ENCODE results near the gene LARP1B. TPM values are rescaled to one million over a fixed set of nuclear protein-coding genes. Genes with fewer than 3 reads are reported as not detected.
"Not testable (repeated sequence)": the region's sequence is repeated elsewhere in the genome, so short reads cannot be mapped to it uniquely, and the experiment has no call there.

LARP1B gene
- total RNA-seq, 1 donor from 2014 or later: 24.2 TPM

DNA sequence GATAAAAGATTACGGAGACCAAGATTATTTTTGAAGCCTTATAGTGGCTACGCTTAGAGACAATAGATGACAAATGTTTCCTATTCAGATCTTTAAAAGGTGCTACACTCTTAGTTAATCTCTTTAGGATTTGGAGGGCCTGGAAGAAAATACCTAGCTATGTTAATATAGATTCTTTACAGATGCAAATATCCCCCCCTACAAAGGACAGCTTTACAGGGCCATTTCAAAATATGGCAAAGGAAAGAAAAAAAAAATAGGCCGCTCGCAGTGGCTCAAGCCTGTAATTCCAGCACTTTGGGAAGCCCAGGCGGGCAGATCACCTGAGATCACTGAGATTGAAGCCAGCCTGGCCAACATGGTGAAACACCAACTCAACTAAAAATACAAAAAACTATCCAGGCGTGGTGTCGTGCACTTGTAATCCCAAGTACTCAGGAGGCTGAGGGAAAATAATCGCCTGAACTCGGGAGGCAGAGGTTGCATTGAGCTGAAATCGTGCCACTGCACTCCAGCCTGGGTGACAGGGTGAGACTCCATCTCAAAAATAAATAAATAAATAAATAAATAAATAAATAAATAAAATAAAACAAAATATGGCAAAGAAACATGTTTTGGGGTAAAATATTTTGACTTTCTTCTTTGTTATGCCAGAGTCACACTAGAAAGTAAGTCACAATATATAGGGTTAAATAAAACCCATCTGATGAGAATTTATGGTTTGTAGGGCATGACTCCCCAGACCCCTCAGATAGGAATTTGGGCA, 5.5 kb upstream of the LARP1B start:
- not testable (repeated sequence) for H3K4me3 ChIP-seq (ENCODE audit: low read depth, low read length); H3K27me3 ChIP-seq (ENCODE audit: control insufficient read depth, insufficient read depth, low read length); DNase-seq (ENCODE audit: low read depth); H3K36me3 ChIP-seq (ENCODE audit: control insufficient read depth, insufficient read depth, low read length)

DNA sequence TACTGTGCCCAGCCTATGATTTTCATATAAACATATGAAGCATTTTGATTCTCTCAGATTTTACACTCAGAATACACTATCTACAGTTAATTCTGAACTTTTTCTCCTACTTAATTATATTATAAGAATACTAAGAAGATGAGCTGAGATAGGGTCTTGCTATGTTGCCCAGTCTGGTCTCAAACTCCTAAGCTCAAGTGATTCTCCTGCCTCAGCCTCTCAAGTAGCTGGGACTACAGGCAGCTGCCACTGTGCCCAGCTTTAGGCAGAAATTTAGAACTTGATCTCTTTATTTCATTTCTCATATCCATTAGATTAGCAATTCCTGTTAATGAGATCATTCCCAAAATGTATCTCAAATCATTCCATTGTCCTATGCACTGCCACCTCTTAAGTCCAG, 4.7 kb upstream of the LARP1B start:
- H3K4me3 ChIP-seq (ENCODE audit: low read depth, low read length): no peak overlapping the region
- DNase-seq (ENCODE audit: low read depth): no peak
- no peaks in the 10 kb centered on the region for H3K36me3 ChIP-seq (ENCODE audit: control insufficient read depth, insufficient read depth, low read length)
- TF ChIP-seq, protein P1, sequence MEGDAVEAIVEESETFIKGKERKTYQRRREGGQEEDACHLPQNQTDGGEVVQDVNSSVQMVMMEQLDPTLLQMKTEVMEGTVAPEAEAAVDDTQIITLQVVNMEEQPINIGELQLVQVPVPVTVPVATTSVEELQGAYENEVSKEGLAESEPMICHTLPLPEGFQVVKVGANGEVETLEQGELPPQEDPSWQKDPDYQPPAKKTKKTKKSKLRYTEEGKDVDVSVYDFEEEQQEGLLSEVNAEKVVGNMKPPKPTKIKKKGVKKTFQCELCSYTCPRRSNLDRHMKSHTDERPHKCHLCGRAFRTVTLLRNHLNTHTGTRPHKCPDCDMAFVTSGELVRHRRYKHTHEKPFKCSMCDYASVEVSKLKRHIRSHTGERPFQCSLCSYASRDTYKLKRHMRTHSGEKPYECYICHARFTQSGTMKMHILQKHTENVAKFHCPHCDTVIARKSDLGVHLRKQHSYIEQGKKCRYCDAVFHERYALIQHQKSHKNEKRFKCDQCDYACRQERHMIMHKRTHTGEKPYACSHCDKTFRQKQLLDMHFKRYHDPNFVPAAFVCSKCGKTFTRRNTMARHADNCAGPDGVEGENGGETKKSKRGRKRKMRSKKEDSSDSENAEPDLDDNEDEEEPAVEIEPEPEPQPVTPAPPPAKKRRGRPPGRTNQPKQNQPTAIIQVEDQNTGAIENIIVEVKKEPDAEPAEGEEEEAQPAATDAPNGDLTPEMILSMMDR (IDR thresholded peaks at IDR 0.05; ENCODE audit: insufficient read depth, low read length, poor library complexity, severe bottlenecking): no peak
- H3K27me3 ChIP-seq (ENCODE audit: control insufficient read depth, insufficient read depth, low read length): no peaks in the 10 kb centered on the region

DNA sequence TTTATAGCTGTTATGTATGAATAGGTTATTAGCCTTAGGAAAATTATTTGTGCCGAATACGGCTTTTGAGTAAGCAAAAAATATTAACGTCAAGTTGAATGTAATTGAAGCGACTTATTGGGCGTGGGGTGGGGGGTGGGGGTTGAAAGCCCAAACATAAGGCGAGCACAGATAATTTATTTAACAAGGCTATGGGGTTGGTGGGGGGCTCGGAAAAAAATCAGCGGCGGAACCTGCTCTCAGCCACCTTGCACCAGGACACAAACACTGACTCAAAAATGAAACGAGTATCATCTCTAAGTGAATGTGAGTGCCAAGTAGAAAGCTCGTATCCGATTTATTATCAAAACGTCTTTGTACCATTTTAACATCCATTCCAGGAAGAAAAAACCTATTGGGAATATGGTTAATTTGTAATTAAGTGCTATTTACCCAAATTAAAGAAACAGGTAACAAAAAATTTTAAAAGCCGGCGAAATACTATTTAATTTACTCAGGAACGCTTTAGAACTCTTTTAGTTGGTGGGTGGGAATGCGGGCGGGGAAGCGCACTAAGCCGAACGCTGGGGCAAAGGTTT, 902 bp upstream of the LARP1B start:
- TF ChIP-seq, protein P1 (IDR thresholded peaks at IDR 0.05; ENCODE audit: insufficient read depth, low read length, poor library complexity, severe bottlenecking): no peak
- H3K4me3 ChIP-seq (ENCODE audit: low read depth, low read length): peak overlapping the region; percentile 84
- no peaks in the 10 kb centered on the region for H3K27me3 ChIP-seq (ENCODE audit: control insufficient read depth, insufficient read depth, low read length)
- DNase-seq (ENCODE audit: low read depth): no peak
- no peaks in the 10 kb centered on the region for H3K36me3 ChIP-seq (ENCODE audit: control insufficient read depth, insufficient read depth, low read length)

DNA sequence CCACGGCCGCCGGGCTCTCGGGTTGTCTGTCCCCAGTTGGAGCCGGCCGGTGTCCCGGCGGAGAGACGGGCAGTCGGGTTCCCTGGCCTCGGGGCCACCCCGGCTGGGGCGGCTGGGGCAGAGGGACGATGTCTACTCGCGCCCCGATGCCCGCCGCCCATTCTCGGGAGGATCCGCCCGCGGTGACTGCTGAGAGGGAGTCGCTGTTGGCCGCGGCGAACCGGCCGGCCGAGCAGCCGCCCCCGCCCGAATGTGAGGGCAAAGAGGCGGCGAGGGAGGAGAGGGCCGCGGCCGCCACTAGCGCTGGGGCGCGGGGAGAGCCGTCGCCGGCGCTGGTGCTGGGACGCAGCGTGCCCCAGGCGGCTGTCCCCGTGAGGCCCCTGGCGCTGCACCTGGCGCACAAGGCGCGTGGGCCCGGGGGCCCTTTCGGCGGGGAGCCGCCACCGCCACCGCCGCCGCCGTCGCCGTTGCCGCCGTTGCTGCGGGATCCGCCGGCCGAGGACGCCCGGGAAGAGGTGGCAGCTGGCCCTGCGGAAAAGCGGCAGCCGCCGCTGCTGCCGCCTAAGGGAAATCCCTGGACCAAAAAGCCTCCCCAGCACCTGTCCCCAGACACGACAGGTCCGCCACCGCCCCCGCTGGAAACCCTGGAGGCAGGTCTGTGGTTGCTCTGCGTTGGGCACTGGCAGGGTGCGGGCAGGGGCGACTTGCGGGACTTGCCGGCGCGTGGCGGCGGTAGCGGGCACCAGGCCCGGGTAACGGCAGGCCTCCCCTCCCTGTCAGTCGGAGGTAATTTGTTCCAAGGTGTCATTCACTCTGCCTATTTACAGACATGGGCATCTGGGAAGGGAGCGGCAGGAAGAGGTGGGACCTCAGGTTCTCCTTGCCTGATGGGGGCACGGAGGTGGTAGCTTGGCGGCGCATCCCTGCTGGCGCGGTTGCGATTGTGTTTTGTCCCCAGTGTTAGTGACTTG, 739 bp downstream of the LARP1B start:
- TF ChIP-seq, protein P1 (IDR thresholded peaks at IDR 0.05; ENCODE audit: insufficient read depth, low read length, poor library complexity, severe bottlenecking): peak; percentile 32
- no peak for DNase-seq (ENCODE audit: low read depth)

DNA sequence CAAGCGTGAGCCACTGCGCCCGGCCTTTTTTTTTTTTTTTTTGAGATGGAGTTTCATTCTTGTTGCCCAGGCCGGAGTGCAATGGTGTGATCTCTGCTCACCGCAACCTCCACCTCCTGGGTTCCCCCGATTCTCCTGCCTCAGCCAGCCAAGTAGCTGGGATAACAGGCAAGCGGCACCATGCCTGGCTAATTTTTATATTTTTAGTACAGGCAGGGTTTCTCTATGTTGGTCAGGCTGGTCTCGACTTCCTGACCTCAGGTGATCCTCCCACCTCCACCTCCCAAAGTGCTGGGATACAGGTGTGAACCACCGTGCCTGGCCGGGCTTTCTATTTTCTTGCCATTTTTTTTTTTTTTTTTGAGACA, 5.3 kb downstream of the LARP1B start:
- not testable (repeated sequence) for H3K4me3 ChIP-seq (ENCODE audit: low read depth, low read length); DNase-seq (ENCODE audit: low read depth); H3K36me3 ChIP-seq (ENCODE audit: control insufficient read depth, insufficient read depth, low read length); H3K27me3 ChIP-seq (ENCODE audit: control insufficient read depth, insufficient read depth, low read length)

More for the DNA sequence above, 739 bp downstream of the LARP1B start:
- H3K27me3 ChIP-seq (ENCODE audit: control insufficient read depth, insufficient read depth, low read length): no peaks in the 10 kb centered on the region
- H3K36me3 ChIP-seq (ENCODE audit: control insufficient read depth, insufficient read depth, low read length): no peaks in the 10 kb centered on the region
- H3K4me3 ChIP-seq (ENCODE audit: low read depth, low read length): peak overlapping the region; percentile 84

DNA sequence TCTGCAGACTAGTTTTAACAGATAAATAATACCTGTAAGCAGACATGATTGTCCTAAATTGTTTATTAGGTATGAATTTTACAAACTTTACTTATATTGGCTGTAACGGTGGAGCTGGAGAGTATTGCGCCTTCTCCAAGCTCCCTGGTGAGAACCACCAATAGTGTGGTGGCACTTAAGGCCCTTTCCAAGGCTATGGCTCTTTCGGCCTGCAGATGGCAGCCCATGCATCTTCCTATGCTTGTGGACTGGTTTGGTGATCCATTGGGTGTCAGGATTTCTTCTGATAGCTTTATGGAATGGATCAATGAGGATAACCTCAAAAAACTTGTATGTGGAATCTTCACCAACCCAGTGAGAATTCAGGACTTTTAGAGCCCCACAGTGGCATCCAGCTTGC, 7.8 kb downstream of the LARP1B start:
- DNase-seq (ENCODE audit: low read depth): no peak
- TF ChIP-seq, protein P1 (IDR thresholded peaks at IDR 0.05; ENCODE audit: insufficient read depth, low read length, poor library complexity, severe bottlenecking): peak; percentile 21
- H3K36me3 ChIP-seq (ENCODE audit: control insufficient read depth, insufficient read depth, low read length): no peaks in the 10 kb centered on the region
- H3K4me3 ChIP-seq (ENCODE audit: low read depth, low read length): no peak overlapping the region
- H3K27me3 ChIP-seq (ENCODE audit: control insufficient read depth, insufficient read depth, low read length): no peaks in the 10 kb centered on the region
